Astrocyte of the cerebellum (primary cell): ENCODE measurements around the gene SLC17A2.

Source experiments
- DNase-seq: peaks from one replicate; pipeline ENCODE4 v3.0.0-alpha.2; 2011; ENCODE audit warnings: low read depth
- H3K4me3 ChIP-seq: 2 replicates; pipeline ENCODE4 v1.5.1; 2011; ENCODE audit warnings: mild to moderate bottlenecking, low read depth, low read length, moderate library complexity
- CTCF ChIP-seq: IDR thresholded peaks from 2 replicates; pipeline ENCODE4 v1.5.1; 2012; ENCODE audit warnings: low read length, low read depth, moderate library complexity, mild to moderate bottlenecking; ENCODE audit errors: missing control alignments
- in situ Hi-C: cut with HindIII; loops from 2 replicates; pipeline ENCODE4 v1.10.0; 2017; ENCODE audit warnings: low sequenced_read_pairs

SLC17A2 gene

GRCh38 chr6:25874118-25874517, 56.4 kb downstream of the SLC17A2 start, which contains the start of gene SLC17A3:
Gene SLC17A3, minus strand, starts transcription at chr6:25874243. Its CDS starts 5,856 bp downstream, at chr6:25868387.
- DNase-seq, result no peak
- no peak within 1 kb of the TSS for H3K4me3 ChIP-seq
- no peak for TF ChIP-seq CTCF
- in situ Hi-C loops, result no loop called here

- no peak overlapping the region for H3K4me3 ChIP-seq
- TF ChIP-seq CTCF, result no peak
- in situ Hi-C loops, result no loop called here
- no peak for DNase-seq
Measured at GRCh38 chr6:25872814-25873213, 57.7 kb downstream of the SLC17A2 start.

GRCh38 chr6:25869840-25870239, 60.7 kb downstream of the SLC17A2 start:
- no peak for DNase-seq
- in situ Hi-C loops, result no loop called here
- no peak overlapping the region for H3K4me3 ChIP-seq
- no peak for TF ChIP-seq CTCF

- in situ Hi-C loops, result no loop called here
- no peak for TF ChIP-seq CTCF
- H3K4me3 ChIP-seq, result no peak overlapping the region
- DNase-seq, result no peak
Measured at GRCh38 chr6:25868436-25869183, 61.9 kb downstream of the SLC17A2 start.

DNA sequence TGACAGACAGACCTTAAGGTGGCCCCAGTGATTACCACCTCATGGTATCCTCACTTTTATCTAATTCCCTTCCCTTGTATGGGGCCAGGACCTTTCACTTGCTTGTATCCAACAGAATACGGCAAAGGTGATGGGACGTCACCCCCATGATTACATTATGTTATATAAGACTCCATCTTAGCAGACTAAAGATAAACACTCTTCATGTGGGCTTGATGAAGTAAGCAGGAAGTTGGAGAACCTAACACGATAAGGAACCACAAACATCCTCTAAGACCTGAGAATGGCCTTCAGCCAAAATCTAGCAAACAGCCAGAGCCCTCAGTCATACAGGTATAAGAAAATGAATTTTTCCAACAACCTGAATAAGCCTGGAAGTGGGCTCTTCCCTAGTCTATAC, 64.5 kb downstream of the SLC17A2 start:
- TF ChIP-seq CTCF, result no peak
- no peak for DNase-seq
- H3K4me3 ChIP-seq, result no peak overlapping the region
- in situ Hi-C loops, result no loop called here

GRCh38 chr6:25863360-25863759, 67.1 kb downstream of the SLC17A2 start:
- no peak overlapping the region for H3K4me3 ChIP-seq
- in situ Hi-C loops, result no loop called here
- no peak for TF ChIP-seq CTCF
- DNase-seq, result no peak
